Parathyroid adenoma (tissue), 2 donors: ENCODE data around the gene PHF11.

ENCODE experiments used
- H2AFZ ChIP-seq: fragments of 300-600 bp; sonication (generic); one replicate; pipeline ENCODE4 v1.7.0; 2017; ENCODE audit warnings: antibody characterized with exemption, mild to moderate bottlenecking
- H3K27ac ChIP-seq: fragments of 300-600 bp; sonication (generic); one replicate; pipeline ENCODE4 v1.7.0; 2017
- H3K27me3 ChIP-seq: fragments of 300-600 bp; sonication (generic); one replicate; pipeline ENCODE4 v1.7.0; 2017; ENCODE audit warnings: low read length; ENCODE audit not compliant: control insufficient read depth, insufficient read depth
- H3K36me3 ChIP-seq: fragments of 300-600 bp; sonication (generic); one replicate; pipeline ENCODE4 v1.7.0; 2017; ENCODE audit warnings: low read length; ENCODE audit not compliant: control insufficient read depth, insufficient read depth
- H3K4me1 ChIP-seq: fragments of 300-600 bp; sonication (generic); one replicate; pipeline ENCODE4 v1.7.0; 2017; ENCODE audit warnings: control low read depth
- H3K4me2 ChIP-seq: fragments of 300-600 bp; sonication (generic); one replicate; pipeline ENCODE4 v1.7.0; 2017; ENCODE audit warnings: low read length
- H3K4me3 ChIP-seq: fragments of 300-600 bp; sonication (generic); one replicate; pipeline ENCODE4 v1.7.0; 2017; ENCODE audit warnings: low read depth, low read length
- H3K79me2 ChIP-seq: fragments of 300-600 bp; sonication (generic); one replicate; pipeline ENCODE4 v1.7.0; 2017; ENCODE audit warnings: control low read depth
- H3K9ac ChIP-seq: fragments of 300-600 bp; sonication (generic); one replicate; pipeline ENCODE4 v1.7.0; 2017; ENCODE audit warnings: mild to moderate bottlenecking
- H3K9me3 ChIP-seq: fragments of 300-600 bp; sonication (generic); one replicate; pipeline ENCODE4 v1.7.0; 2017; ENCODE audit warnings: low read length; ENCODE audit not compliant: control insufficient read depth
- TF ChIP-seq, protein P1 (sequence below): fragments of 300-600 bp; sonication (generic); IDR thresholded peaks from one replicate; pipeline ENCODE4 v1.7.0; 2017; ENCODE audit warnings: antibody characterized with exemption, mild to moderate bottlenecking
- donor health status: primary hyperparathyroidism.

The PHF11 gene

DNA sequence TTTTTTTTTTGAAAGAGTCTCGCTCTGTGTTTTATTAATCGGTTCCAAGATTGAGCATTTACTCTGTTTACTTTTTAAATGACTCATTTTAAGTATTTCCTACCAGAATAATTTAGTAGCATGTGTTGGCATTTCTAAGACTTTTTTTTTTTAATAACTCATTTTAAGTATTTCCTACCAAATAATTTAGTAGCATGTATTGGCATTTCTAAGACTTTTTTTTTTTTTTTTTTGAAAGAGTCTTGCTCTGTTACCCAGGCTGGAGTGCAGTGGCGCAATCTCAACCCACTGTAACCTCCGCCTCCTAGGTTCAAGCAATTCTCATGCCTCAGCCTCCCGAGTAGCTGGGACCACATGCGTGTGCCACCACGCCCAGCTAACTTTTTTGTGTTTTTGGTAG lies 38.5 kb upstream of the PHF11 start:
- no peaks in the 10 kb centered on the region for H3K27me3 ChIP-seq

GRCh38 chr13:49459580-49459979 lies 36.2 kb upstream of the PHF11 start:
- no peak overlapping the region for H3K27ac ChIP-seq
- H3K4me2 ChIP-seq, result no peak overlapping the region
- no peak overlapping the region for H3K9ac ChIP-seq
- H2AFZ ChIP-seq, result no peak overlapping the region
- H3K27me3 ChIP-seq, result no peaks in the 10 kb centered on the region
- TF ChIP-seq, protein P1, sequence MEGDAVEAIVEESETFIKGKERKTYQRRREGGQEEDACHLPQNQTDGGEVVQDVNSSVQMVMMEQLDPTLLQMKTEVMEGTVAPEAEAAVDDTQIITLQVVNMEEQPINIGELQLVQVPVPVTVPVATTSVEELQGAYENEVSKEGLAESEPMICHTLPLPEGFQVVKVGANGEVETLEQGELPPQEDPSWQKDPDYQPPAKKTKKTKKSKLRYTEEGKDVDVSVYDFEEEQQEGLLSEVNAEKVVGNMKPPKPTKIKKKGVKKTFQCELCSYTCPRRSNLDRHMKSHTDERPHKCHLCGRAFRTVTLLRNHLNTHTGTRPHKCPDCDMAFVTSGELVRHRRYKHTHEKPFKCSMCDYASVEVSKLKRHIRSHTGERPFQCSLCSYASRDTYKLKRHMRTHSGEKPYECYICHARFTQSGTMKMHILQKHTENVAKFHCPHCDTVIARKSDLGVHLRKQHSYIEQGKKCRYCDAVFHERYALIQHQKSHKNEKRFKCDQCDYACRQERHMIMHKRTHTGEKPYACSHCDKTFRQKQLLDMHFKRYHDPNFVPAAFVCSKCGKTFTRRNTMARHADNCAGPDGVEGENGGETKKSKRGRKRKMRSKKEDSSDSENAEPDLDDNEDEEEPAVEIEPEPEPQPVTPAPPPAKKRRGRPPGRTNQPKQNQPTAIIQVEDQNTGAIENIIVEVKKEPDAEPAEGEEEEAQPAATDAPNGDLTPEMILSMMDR, result no peak
- no peak overlapping the region for H3K4me3 ChIP-seq
- no peaks in the 10 kb centered on the region for H3K36me3 ChIP-seq
- H3K79me2 ChIP-seq, result no peaks in the 10 kb centered on the region
- no peaks in the 10 kb centered on the region for H3K9me3 ChIP-seq
- H3K4me1 ChIP-seq, result no peaks in the 10 kb centered on the region

More for the DNA sequence above, 38.5 kb upstream of the PHF11 start:
- no peak overlapping the region for H2AFZ ChIP-seq
- H3K79me2 ChIP-seq, result no peaks in the 10 kb centered on the region
- no peaks in the 10 kb centered on the region for H3K9me3 ChIP-seq
- no peaks in the 10 kb centered on the region for H3K36me3 ChIP-seq
- H3K4me3 ChIP-seq, result no peak overlapping the region
- no peaks in the 10 kb centered on the region for H3K4me1 ChIP-seq
- TF ChIP-seq, protein P1, result no peak
- H3K9ac ChIP-seq, result no peak overlapping the region
- no peak overlapping the region for H3K27ac ChIP-seq
- H3K4me2 ChIP-seq, result no peak overlapping the region

DNA sequence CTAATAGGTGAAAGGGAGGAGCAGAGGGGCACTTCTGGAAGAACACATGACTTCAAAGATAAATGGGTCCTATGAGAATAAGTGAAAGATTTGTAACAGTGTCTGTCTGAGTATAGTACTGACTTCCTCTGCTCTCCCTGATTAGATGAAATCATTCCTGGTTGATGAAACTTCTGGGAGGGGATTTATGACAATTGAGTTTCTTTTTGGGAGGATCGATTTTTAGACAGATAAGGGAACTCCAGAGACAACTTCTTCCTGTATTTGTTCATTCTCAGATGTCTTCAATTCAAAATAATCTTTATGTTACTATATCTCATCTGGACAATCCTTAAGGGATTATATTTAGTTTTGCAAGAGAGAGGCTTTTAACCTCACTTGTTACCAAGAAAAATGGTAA lies 31.7 kb upstream of the PHF11 start:
- no peak overlapping the region for H3K4me2 ChIP-seq
- H3K27me3 ChIP-seq, result no peaks in the 10 kb centered on the region
- no peaks in the 10 kb centered on the region for H3K36me3 ChIP-seq
- H3K4me3 ChIP-seq, result no peak overlapping the region
- no peaks in the 10 kb centered on the region for H3K79me2 ChIP-seq
- H3K4me1 ChIP-seq, result no peaks in the 10 kb centered on the region
- TF ChIP-seq, protein P1, result no peak
- no peak overlapping the region for H3K9ac ChIP-seq
- no peak overlapping the region for H2AFZ ChIP-seq
- H3K27ac ChIP-seq, result no peak overlapping the region
- H3K9me3 ChIP-seq, result no peaks in the 10 kb centered on the region

DNA sequence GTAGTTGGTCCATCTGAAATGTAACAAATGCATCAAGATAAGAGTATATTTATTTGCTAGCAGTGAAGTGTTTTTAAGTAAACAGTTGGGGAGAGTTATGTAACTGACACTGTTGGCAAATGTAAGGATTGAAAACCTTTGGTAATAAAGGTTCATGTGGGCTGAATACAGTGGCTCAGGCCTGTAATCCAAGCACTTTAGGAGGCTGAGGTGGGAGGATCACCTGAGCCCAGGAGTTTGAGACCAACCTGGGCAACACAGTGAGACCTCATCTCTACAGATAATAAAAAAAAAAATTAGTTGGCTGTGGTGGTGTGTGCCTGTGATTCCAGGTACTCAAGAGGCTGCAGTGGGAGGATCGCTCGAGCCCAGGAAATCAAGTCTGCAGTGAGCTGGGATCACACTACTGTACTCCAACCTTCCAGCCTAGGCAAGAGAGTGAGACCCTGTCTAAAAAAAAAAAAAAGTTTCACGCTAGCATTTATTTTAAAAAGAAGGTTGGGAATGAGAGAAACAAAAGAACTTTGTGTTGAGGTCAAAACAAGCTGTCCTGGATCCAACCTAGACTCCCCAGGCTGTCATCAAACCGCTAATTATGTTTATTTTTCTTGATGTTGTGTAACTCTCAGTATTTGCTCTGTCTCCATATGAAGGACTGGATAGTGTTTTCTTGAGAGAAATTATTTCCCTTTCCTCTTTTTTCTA lies 31.0 kb upstream of the PHF11 start:
- Histone ChIP-seq H3K4me1 (no peaks in the 10 kb centered on the region), H3K79me2 (no peaks in the 10 kb centered on the region), H3K9me3 (no peaks in the 10 kb centered on the region), H3K9ac (no peak overlapping the region), H3K27ac (no peak overlapping the region), H3K4me3 (no peak overlapping the region), H3K27me3 (no peaks in the 10 kb centered on the region), H2AFZ (no peak overlapping the region), H3K36me3 (no peaks in the 10 kb centered on the region), H3K4me2 (no peak overlapping the region)
- TF ChIP-seq, protein P1, result no peak

- TF ChIP-seq, protein P1, result no peak
- no peak overlapping the region for H3K9ac ChIP-seq
- no peaks in the 10 kb centered on the region for H3K27me3 ChIP-seq
- no peaks in the 10 kb centered on the region for H3K36me3 ChIP-seq
- H3K4me1 ChIP-seq, result no peaks in the 10 kb centered on the region
- no peaks in the 10 kb centered on the region for H3K79me2 ChIP-seq
- H2AFZ ChIP-seq, result no peak overlapping the region
- no peak overlapping the region for H3K27ac ChIP-seq
- no peaks in the 10 kb centered on the region for H3K9me3 ChIP-seq
- H3K4me3 ChIP-seq, result no peak overlapping the region
- no peak overlapping the region for H3K4me2 ChIP-seq
Observed at GRCh38 chr13:49466292-49466838, 29.4 kb upstream of the PHF11 start.
